Brain microvascular endothelial cell (primary cell): ENCODE data around the gene NTMT1.
A peak's percentile ranks its signal among the peaks of the same experiment; 100 is the strongest.

Source experiments
- DNase-seq: peaks from one replicate; pipeline ENCODE4 v3.0.0-alpha.2; 2020
- H3K27ac ChIP-seq: fragments of 250-450 bp; sonication (Bioruptor Pico); 2 replicates; pipeline ENCODE4 v1.5.1; 2020; ENCODE audit warnings: mild to moderate bottlenecking, moderate library complexity
- H3K27me3 ChIP-seq: fragments of 250-450 bp; sonication (Bioruptor Pico); replicated peaks from 2 replicates; pipeline ENCODE4 v1.5.1; 2020; ENCODE audit warnings: mild to moderate bottlenecking
- H3K36me3 ChIP-seq: fragments of 250-450 bp; sonication (Bioruptor Pico); replicated peaks from 2 replicates; pipeline ENCODE4 v1.5.1; 2020; ENCODE audit warnings: mild to moderate bottlenecking
- H3K4me3 ChIP-seq: 2 replicates; pipeline ENCODE4 v1.5.1; 2011; ENCODE audit warnings: low read depth, mild to moderate bottlenecking, control low read depth, low read length, moderate library complexity
- in situ Hi-C: cut with HindIII; loops from 2 replicates; pipeline ENCODE4 v1.10.0; 2017; ENCODE audit warnings: low sequenced_read_pairs, low pct_ligation_motif_present
- TF ChIP-seq, protein P1 (sequence below): IDR thresholded peaks from 2 replicates; pipeline ENCODE4 v1.5.1; 2011; ENCODE audit warnings: low read depth, mild to moderate bottlenecking, moderate library complexity, low read length, control low read depth, inconsistent platforms; ENCODE audit errors: missing control alignments

NTMT1 gene

DNA sequence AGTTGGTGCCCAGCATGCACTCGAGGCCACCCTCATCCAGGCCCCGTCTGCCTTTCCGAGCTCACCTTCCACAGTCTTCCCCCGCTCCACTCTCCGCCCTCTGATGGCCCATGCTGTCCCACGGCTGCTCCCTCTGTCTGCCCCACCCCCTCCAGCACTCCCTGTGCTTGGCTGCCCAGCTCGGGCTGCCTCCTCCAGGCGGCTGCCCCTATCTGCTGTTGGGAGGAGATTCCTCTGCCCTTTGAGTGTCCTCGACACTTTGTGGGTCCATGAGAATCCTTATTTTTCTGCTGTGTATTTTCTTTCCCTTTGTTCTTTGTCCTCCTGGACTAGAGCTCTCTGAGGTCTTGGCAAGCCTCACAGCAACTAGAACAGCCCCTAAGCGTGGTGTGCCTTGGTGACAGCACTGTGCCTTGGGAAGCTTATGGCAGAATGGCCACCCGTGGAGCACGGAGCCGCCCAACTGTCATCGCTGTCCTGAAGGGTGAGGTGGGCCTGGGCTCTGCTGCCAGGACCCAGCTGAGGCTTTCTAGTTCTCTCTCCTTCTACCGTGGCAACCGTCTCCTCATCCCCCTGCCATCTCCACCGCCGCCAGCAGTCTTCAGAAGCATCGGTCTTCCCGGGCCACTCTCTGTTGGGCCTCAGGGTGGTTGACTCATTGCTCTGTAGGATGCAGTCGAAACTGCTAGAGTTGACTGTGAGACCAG is 5.2 kb downstream of the NTMT1 start:
- Histone ChIP-seq H3K27ac (no peak overlapping the region), H3K36me3 (peaks cover 37% of the 10 kb centered on the region), H3K4me3 (no peak overlapping the region), H3K27me3 (no peaks in the 10 kb centered on the region)
- in situ Hi-C loops, result no loop called here
- TF ChIP-seq, protein P1, sequence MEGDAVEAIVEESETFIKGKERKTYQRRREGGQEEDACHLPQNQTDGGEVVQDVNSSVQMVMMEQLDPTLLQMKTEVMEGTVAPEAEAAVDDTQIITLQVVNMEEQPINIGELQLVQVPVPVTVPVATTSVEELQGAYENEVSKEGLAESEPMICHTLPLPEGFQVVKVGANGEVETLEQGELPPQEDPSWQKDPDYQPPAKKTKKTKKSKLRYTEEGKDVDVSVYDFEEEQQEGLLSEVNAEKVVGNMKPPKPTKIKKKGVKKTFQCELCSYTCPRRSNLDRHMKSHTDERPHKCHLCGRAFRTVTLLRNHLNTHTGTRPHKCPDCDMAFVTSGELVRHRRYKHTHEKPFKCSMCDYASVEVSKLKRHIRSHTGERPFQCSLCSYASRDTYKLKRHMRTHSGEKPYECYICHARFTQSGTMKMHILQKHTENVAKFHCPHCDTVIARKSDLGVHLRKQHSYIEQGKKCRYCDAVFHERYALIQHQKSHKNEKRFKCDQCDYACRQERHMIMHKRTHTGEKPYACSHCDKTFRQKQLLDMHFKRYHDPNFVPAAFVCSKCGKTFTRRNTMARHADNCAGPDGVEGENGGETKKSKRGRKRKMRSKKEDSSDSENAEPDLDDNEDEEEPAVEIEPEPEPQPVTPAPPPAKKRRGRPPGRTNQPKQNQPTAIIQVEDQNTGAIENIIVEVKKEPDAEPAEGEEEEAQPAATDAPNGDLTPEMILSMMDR, result peak; percentile 29
- DNase-seq, result peak; percentile 43

DNA sequence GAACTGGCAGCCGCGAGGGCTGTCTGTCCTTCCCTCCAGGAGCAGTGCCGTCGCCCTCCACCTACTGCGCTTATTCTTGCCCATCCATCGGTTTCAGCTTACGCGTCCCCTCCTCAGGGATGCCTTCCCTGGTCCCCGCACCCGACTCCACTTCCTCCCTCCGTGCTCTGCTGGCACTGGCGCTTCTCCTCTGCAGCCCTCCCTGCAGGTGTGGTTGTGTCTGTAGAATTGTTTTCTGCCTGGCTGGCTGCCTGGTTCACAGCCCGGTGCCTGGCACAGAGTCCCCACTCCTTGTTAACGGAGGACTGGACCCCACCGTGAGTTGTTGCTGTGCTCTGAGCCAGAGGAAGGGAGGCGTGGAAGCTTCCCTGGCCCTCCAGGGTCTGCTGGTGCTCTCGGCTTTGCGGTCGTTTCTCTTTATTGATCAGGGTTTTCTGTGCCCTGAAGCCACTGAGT is 5.7 kb downstream of the NTMT1 start:
- in situ Hi-C loops, result no loop called here
- no peak for DNase-seq
- no peak overlapping the region for H3K27ac ChIP-seq
- TF ChIP-seq, protein P1, result no peak
- H3K27me3 ChIP-seq, result no peaks in the 10 kb centered on the region
- peaks cover 43% of the 10 kb centered on the region for H3K36me3 ChIP-seq
- H3K4me3 ChIP-seq, result no peak overlapping the region

DNA sequence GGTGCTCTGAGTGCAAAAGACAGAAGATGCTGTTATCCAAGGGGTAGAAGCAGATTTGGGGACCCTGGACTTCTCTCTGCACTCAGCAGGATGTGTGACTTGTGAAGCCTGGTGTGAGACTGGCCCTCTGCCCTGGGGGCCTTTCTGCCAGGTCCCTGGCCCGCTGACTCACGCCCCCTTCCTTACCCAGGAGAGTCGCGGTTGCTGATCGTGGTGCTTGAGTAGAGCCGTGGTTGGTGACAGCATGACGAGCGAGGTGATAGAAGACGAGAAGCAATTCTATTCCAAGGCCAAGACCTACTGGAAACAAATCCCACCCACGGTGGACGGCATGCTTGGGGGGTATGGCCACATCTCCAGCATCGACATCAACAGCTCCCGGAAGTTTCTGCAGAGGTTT is 6.5 kb downstream of the NTMT1 start:
- Histone ChIP-seq H3K27me3 (no peaks in the 10 kb centered on the region), H3K36me3 (peaks cover 49% of the 10 kb centered on the region), H3K27ac (no peak overlapping the region), H3K4me3 (no peak overlapping the region)
- no peak for DNase-seq
- in situ Hi-C loops, result no loop called here
- TF ChIP-seq, protein P1, result no peak

DNA sequence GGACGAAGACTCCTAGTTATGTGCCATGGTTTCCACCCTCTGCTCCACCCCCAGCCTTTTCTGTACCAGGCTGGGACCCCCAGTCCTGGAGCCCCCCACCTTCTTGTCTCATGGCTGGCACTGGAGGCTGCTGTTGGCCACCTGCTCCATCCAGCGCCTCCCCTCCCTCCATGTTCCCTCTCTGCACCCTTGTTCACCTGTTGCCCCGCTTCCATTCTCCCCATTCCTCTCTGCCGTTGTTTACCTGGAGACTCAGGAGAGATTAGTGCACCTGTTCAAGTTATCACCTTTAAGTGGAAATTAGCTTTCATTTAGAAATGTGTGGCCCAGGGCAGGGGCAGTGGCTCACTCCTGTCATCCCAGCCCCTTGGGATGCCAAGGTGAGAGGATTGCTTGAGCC is 7.2 kb downstream of the NTMT1 start:
- no peak overlapping the region for H3K4me3 ChIP-seq
- TF ChIP-seq, protein P1, result no peak
- H3K36me3 ChIP-seq, result peaks cover 56% of the 10 kb centered on the region
- no peak overlapping the region for H3K27ac ChIP-seq
- no peaks in the 10 kb centered on the region for H3K27me3 ChIP-seq
- no peak for DNase-seq
- in situ Hi-C loops, result no loop called here

DNA sequence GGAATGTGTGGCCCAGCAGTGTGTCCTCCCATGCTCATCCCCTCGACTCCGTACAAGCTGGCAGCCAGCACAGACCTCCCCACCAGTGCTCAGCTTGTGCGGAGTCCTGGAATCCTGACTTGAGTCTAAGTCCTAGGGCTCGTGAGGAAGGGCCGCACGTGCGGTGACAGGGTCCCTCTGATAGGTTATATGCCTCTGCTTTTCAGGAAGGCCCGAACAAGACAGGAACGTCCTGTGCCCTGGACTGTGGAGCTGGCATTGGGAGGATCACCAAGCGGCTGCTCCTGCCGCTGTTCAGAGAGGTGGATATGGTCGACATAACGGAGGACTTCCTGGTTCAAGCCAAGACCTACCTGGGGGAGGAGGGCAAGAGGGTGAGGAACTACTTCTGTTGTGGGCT is 7.9 kb downstream of the NTMT1 start:
- Histone ChIP-seq H3K4me3 (no peak overlapping the region), H3K27me3 (no peaks in the 10 kb centered on the region), H3K36me3 (peaks cover 62% of the 10 kb centered on the region), H3K27ac (no peak overlapping the region)
- in situ Hi-C loops, result no loop called here
- TF ChIP-seq, protein P1, result no peak
- no peak for DNase-seq
